Gastrocnemius medialis (tissue), 4 donors: ENCODE measurements around the gene SCIN. TPM values are rescaled to one million over a fixed set of nuclear protein-coding genes. Genes with fewer than 3 reads are reported as not detected.

Experiments used
- ATAC-seq, 2 donors: fragments of 150-250 bp; one replicate each; pipeline ENCODE4 v1.9.1; 2016
- DNase-seq, 2 donors: peaks; one replicate each; pipeline ENCODE4 v3.0.0-alpha.2; 2019
- H3K27ac ChIP-seq, 4 donors: fragments of 200-600 bp; sonication (generic); 1 replicate in 1 of 4; 2 replicates in 3 of 4; pipeline ENCODE4 v1.5.1; 2016 to 2018; ENCODE audit warnings: mild to moderate bottlenecking in 2 of 4, moderate library complexity in 1 of 4
- H3K27me3 ChIP-seq, 3 donors: fragments of 200-600 bp; sonication (generic) in 2 of 3; 1 replicate in 1 of 3; 2 replicates in 2 of 3; pipeline versions ENCODE4 v1.5.1 to v1.6.0; 2016 to 2019; ENCODE audit warnings: mild to moderate bottlenecking in 1 of 3, moderate library complexity in 1 of 3
- H3K36me3 ChIP-seq, 2 donors: fragments of 200-600 bp; sonication (generic) in 1 of 2; one replicate each; pipeline ENCODE4 v1.5.1; 2017 to 2018
- H3K4me1 ChIP-seq, 2 donors: fragments of 200-600 bp; sonication (generic) in 1 of 2; one replicate each; pipeline ENCODE4 v1.5.1; 2016 to 2017; ENCODE audit warnings: mild to moderate bottlenecking in 2 of 2
- H3K4me3 ChIP-seq, 4 donors: fragments of 200-600 bp; sonication (generic) in 3 of 4; 1 replicate in 1 of 4; 2 replicates in 3 of 4; pipeline ENCODE4 v1.5.1; 2016 to 2019; ENCODE audit warnings: mild to moderate bottlenecking in 2 of 4
- H3K9me3 ChIP-seq, 3 donors: fragments of 200-600 bp; sonication (generic) in 2 of 3; 1 replicate in 1 of 3; 2 replicates in 2 of 3; pipeline ENCODE4 v1.5.1; 2016 to 2019
- POLR2A ChIP-seq, 2 donors: fragments of 450-650 bp; IDR thresholded peaks; one replicate each; pipeline ENCODE4 v1.6.1; 2017; ENCODE audit warnings: antibody characterized with exemption in 2 of 2, mild to moderate bottlenecking in 2 of 2, moderate library complexity in 2 of 2
- in situ Hi-C, 4 donors: fragments of 200-750 bp; cut with MboI; loops; one replicate each; pipeline versions ENCODE4 v1.15.0 to v1.8.0; 2017; ENCODE audit warnings: low sequenced_read_pairs in 4 of 4
- intact Hi-C: fragments of 100-400 bp; cut with DNase I; formaldehyde crosslinking; loops from one replicate; pipeline ENCODE4 v1.15.1; 2023; ENCODE audit warnings: low total_unique reads
- total RNA-seq, 4 donors: library from RNA; depleted of rRNA; stranded (reverse); fragments of >200 nt; gene quantifications; one replicate each; pipeline versions ENCODE4 v1.1.0 to v1.2.3, GENCODE V29; 2016
- TF ChIP-seq, protein P1 (sequence below), 5 experiments: fragments of 450-650 bp in 3 of 5; fragments of 200-600 bp in 2 of 5; sonication (generic) in 2 of 5; IDR thresholded peaks in 4 of 5; conservative IDR thresholded peaks in 1 of 5; 1 replicate in 4 of 5; 2 replicates in 1 of 5; pipeline ENCODE4 v1.5.1; 2016 to 2019; ENCODE audit warnings: antibody characterized with exemption in 5 of 5, mild to moderate bottlenecking in 3 of 5, moderate library complexity in 3 of 5

The SCIN gene
- total RNA-seq, 4 donors from 2014 or later, result 0.09 to 2.4 (median 1.4) TPM; not detected in 1

DNA sequence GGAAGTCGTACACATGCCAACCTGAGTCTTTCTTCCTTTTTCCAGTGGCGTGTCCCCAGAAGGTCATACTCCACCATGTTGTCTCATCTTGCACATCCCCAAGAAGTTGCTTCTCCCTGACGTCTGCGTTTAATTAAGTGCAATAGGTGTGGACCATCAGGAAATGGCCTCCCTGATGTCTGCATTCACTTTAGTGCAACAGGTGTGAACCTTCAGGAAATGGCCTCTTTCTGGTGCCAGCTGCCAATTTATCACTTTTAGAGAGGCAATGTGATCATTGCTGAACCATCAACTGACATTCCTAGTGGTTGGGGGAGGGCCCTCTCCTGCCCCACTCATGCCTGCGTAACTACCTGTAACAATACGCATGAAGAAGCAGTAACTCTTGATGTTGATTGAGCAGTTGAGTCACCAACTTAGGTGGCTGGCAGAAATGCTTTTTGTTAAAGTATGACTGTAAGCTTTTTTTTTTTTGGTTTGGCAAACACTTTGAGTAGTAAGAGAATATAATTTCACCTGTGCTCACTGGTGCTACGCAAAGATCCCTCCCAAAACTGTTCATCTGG lies 25.8 kb downstream of the SCIN start:
- Histone ChIP-seq H3K36me3 (no peaks in the 10 kb centered on the region), H3K4me1 (no peaks in the 10 kb centered on the region), H3K27ac (no peak overlapping the region), H3K4me3 (no peak overlapping the region), H3K27me3 (no peaks in the 10 kb centered on the region), H3K9me3 (no peaks in the 10 kb centered on the region)
- DNase-seq, result no peak
- in situ Hi-C loops (no loop called here), intact Hi-C loops (no loop called here)
- no peak for ATAC-seq
- TF ChIP-seq, protein P1, sequence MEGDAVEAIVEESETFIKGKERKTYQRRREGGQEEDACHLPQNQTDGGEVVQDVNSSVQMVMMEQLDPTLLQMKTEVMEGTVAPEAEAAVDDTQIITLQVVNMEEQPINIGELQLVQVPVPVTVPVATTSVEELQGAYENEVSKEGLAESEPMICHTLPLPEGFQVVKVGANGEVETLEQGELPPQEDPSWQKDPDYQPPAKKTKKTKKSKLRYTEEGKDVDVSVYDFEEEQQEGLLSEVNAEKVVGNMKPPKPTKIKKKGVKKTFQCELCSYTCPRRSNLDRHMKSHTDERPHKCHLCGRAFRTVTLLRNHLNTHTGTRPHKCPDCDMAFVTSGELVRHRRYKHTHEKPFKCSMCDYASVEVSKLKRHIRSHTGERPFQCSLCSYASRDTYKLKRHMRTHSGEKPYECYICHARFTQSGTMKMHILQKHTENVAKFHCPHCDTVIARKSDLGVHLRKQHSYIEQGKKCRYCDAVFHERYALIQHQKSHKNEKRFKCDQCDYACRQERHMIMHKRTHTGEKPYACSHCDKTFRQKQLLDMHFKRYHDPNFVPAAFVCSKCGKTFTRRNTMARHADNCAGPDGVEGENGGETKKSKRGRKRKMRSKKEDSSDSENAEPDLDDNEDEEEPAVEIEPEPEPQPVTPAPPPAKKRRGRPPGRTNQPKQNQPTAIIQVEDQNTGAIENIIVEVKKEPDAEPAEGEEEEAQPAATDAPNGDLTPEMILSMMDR (IDR thresholded peaks at IDR 0.05 in 4 of 5, conservative IDR thresholded peaks at IDR 0.05 in 1 of 5), result no peak
- TF ChIP-seq POLR2A (IDR thresholded peaks at IDR 0.05), result no peak

DNA sequence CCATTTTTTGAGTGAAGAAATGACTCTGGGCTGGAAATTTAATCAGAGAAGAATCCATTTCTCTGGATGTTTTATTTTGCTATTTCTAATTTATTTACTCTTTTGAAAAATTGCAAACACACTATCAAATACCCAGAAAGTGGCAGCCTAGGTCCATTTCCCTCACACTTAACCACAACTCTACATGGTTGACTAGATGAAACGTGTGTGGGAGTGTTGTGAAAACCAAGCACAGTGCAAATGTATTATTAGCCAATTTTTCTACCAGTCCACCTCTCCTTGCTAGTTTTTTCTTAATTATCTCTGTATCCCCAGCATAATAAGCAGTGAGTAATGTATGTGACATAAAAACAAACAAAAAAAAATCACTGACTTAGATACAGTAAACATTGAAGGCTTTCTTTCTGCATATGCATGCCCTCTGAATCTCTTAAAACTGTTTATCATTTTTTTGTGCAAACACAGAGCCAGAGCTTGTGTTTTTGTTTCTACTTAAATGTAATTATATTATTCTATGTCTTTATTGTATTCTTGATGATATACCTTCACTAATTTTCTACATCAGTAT lies 30.9 kb downstream of the SCIN start:
- in situ Hi-C loops, result no loop called here
- Histone ChIP-seq H3K27me3 (no peaks in the 10 kb centered on the region), H3K4me3 (no peak overlapping the region), H3K36me3 (no peaks in the 10 kb centered on the region), H3K4me1 (no peaks in the 10 kb centered on the region), H3K27ac (no peak overlapping the region), H3K9me3 (no peaks in the 10 kb centered on the region)
- TF ChIP-seq, protein P1 (IDR thresholded peaks at IDR 0.05 in 4 of 5, conservative IDR thresholded peaks at IDR 0.05 in 1 of 5), result no peak
- no peak for TF ChIP-seq POLR2A (IDR thresholded peaks at IDR 0.05)
- DNase-seq, result no peak
- ATAC-seq, result no peak
- intact Hi-C loops, result no loop called here

DNA sequence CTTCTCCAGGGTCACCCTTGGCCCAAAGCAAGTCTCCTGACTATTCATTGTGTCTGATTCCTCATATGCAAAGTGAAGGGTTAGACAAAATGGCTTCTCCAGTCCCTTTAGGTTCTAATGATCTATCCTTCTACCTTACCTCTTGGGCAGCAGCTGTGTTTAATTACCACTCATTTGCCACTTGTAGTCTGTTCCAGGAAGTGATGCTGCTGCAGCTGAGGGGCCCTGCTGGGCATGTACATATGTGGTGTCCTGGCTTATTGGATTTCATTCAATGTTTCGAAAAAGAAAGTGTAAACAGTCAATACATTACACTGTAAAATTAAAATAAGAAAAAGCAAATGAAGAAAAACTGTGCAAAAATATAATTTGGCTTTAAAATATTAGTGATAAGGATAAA lies 36.6 kb downstream of the SCIN start:
- intact Hi-C loops, result no loop called here
- in situ Hi-C loops, result no loop called here
- ATAC-seq, result no peak

DNA sequence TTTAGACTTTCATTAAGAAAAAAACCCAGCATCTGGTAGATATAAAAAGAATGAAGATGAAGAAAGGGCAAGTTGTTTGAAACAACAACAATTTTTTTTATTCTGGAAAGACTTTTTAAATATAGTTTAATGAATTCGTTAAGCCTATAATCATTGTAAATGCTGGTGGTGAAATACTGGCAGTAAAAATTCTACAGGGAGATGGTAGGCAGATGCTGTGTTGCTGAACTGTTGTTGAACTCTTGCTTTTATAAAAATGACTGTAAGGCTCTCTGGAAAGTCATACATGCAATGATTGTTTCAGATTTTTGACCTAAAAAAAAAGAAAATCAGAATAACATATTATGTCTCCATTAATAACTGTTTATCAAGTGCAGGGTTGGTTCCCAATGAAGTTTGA lies 39.0 kb downstream of the SCIN start:
- TF ChIP-seq POLR2A (IDR thresholded peaks at IDR 0.05), result no peak
- TF ChIP-seq, protein P1 (IDR thresholded peaks at IDR 0.05 in 4 of 5, conservative IDR thresholded peaks at IDR 0.05 in 1 of 5), result no peak
- no peaks in the 10 kb centered on the region for H3K36me3 ChIP-seq
- in situ Hi-C loops, result no loop called here
- H3K27ac ChIP-seq, result no peak overlapping the region
- no peak overlapping the region for H3K4me3 ChIP-seq
- no peaks in the 10 kb centered on the region for H3K27me3 ChIP-seq
- DNase-seq (no peak), ATAC-seq (no peak)
- intact Hi-C loops, result no loop called here
- H3K4me1 ChIP-seq, result no peaks in the 10 kb centered on the region
- no peaks in the 10 kb centered on the region for H3K9me3 ChIP-seq

More for the DNA sequence above, 36.6 kb downstream of the SCIN start:
- Histone ChIP-seq H3K27me3 (no peaks in the 10 kb centered on the region), H3K36me3 (no peaks in the 10 kb centered on the region), H3K27ac (no peak overlapping the region), H3K4me3 (no peak overlapping the region), H3K4me1 (no peaks in the 10 kb centered on the region), H3K9me3 (no peaks in the 10 kb centered on the region)
- TF ChIP-seq POLR2A (IDR thresholded peaks at IDR 0.05), result no peak
- TF ChIP-seq, protein P1 (IDR thresholded peaks at IDR 0.05 in 4 of 5, conservative IDR thresholded peaks at IDR 0.05 in 1 of 5), result no peak
- DNase-seq, result no peak

DNA sequence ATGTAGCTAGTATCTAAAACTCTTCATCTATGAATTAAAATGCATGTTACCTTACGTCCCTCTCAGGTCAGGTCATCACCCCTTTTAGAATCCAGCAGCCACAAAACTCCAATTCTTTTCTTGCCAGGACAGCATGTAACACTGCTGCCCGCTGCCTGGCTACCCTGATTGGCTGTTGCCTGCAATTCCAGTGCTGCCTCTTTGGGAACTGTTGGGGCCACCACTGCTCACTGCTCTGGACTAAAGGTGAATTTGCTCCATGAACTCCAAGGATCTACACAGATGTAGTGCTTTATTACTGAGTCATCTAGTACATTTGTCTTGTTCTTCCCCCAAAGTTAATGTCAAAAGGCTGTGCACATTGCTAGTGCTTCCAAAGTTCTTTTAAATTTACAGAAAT lies 40.4 kb downstream of the SCIN start:
- ATAC-seq (no peak), DNase-seq (no peak)
- no peaks in the 10 kb centered on the region for H3K9me3 ChIP-seq
- no peaks in the 10 kb centered on the region for H3K27me3 ChIP-seq
- H3K4me3 ChIP-seq, result no peak overlapping the region
- no peak for TF ChIP-seq POLR2A (IDR thresholded peaks at IDR 0.05)
- TF ChIP-seq, protein P1 (IDR thresholded peaks at IDR 0.05 in 4 of 5, conservative IDR thresholded peaks at IDR 0.05 in 1 of 5), result no peak
- no peaks in the 10 kb centered on the region for H3K36me3 ChIP-seq
- H3K27ac ChIP-seq, result no peak overlapping the region
- intact Hi-C loops (no loop called here), in situ Hi-C loops (no loop called here)
- no peaks in the 10 kb centered on the region for H3K4me1 ChIP-seq
